ENCODE data around the gene KMO.

KMO gene

DNA sequence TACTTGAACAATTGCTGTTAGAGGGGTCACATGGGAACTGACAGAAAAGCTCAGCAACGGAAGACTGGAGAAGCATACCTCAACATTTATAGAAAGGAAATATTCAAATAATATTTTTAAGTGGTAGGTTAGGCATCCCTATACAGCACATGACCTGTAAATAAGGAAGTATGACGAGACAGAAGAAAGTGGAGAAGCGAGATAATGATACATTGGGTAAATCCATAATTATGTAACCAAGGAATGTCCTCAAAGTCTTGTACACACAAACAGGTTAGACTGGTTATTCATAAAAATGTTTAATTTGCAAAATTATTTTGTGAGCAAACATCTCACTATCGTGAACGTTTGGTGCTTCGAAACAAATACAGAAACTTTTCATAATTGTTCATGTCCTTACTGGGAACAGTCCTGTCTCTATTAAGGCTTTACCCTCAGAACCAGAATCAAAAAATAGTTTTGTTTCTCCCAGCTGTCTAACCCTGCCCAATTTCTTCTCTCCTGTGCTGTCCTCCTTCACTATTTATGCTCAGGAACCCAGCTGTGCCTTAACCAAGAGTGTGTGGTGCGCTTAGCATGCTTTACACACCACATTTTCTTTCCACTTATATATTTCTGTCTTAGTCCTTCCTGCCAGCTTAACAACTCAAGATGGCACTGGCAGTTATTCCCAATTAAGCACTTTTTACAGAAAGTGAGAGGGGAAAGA lies 10.2 kb downstream of the KMO start:
- DNase-seq = no peak

DNA sequence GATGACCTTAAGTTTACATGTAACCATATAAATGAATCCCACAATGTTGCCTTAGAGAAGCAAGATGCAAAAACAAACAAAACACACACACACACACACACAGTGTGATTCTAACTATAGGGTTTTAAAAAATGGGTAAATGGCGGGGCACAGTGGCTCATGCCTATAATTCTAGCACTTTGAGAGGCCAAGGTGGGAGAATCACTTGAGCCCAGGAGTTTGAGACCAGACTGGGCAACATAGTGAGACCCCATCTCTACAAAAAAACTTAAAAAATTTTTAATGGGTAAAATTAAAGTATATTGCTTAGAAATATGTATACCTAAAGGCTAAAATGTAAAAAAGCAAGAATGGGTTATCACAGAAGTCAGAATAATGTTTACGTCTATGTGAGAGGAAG lies 15.8 kb downstream of the KMO start:
- DNase-seq = no peak

DNA sequence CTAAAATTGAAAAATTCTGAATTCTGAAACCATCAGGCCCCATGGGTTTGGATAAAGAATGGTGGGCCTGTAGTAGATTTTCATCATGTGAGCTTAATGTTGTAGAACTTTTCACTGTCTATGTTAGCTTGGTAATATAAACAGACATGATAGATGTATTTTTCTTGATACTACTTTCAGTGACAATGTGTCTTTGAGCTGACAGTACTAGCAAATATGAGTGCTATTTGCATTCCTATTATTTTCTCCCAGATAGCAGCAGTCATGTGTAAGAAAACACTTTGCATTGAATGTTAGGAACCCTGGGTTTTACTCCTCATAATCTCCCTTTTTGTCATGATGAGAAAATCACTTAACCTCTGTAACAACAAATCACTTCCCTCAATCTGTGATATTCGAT lies 18.1 kb downstream of the KMO start:
- no peak for DNase-seq

DNA sequence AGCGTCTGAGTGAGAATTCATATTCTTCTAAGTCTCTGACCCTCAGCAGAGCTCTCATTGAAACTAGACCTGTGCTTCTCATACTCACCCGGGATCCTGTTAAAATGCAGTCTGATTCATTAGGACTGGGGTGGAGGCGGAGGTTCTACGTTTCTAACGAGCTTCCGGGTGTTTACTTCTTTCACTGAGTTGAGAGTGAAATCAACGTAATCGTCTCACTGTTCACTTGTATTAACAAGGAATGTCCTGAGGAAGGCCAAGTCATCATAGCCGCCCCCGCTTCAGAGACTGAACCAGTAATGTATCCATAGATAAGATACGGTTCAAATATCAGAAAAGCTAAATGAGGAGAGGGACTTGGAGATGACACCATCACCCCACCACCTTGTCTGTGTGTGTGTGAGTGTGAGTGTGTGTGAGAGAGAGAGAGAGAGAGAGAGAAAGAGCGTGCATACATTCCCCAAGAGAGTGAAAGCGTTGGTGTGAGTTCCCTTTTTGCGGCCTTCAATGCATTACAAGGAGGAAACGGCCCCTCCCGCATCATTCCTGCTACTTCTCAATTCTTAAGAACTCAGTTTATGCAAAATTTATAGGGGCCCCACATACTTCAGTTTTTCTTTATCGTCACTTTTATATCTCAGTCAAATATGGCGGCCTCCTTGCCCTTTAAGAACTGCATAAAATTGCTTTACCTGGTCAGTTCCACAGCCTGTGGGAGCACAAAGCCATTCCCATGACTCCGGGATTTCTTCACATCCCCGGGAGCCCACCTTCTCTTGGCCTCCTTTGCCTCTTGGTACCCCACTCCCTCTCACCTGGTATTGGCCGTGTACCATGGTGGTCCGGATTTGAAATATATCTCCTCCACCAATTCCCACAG lies 19.8 kb downstream of the KMO start:
- no peak for DNase-seq

DNA sequence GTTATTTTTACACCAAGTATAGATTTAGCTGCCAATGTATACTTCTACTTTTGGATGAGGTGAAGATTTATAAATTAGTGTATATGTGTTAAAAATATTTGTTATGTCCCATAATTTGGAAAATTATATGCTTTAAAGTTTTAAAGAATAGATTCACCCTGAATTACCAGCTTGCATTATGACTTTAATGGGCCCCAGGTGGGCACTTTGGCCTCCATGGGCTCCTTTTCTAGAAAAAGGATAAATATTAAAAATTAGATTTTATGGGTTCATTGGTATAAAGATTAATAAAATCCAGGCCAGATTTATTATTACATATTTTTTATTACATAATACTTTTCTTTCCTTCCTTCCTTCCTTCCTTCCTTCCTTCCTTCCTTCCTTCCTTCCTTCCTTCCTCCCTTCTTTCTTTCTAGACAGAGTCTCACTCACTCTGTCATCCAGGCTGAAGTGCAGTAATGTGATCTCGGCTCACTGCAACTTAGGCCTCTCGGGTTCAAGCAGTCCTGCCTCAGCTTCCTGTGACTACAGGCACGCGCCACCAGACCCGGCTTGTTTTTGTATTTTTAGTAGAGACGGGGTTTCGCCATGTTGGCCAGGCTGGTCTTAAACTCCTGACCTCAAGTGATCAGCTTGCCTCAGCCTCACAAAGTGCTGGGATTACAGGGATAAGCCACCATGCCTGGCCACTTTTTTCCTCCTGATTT lies 21.9 kb downstream of the KMO start:
- no peak for DNase-seq

DNA sequence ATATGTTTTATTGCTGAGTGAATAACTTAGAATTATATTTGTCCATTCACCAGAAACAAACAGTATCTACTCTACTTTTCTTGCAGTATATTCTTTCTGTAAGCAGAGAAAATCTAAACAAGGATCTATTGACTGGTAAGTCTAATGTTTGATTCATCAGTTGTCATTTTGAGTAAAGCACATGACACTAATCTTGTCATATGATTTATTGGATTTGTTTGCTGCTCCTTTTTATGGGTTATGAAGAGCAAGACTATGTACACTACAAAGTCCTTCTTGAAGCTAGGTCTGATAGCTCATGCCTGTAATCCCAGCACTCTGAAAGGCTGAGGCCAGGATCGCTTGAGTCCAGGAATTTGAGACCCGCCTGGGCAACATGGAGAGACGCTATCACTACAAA lies 23.3 kb downstream of the KMO start:
- no peak for DNase-seq

DNA sequence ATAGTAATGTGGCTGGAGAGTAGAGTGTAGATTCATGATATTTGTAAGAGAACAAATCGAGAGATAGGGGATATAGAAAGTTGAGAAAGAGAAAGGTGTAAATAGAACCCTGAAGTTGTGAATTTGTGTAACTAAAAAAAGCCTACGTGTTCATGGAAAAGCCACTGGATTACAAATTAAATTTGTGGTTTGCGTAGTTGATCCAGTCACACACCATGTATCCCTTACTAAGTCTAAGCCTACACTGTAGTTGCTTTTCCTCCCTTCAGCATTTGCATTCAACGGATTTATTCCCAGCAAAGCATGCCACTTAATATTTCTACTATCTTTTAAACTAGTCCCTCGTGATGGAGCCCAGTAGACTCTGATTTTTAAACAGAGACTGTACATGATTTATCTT lies 24.9 kb downstream of the KMO start:
- no peak for DNase-seq

DNA sequence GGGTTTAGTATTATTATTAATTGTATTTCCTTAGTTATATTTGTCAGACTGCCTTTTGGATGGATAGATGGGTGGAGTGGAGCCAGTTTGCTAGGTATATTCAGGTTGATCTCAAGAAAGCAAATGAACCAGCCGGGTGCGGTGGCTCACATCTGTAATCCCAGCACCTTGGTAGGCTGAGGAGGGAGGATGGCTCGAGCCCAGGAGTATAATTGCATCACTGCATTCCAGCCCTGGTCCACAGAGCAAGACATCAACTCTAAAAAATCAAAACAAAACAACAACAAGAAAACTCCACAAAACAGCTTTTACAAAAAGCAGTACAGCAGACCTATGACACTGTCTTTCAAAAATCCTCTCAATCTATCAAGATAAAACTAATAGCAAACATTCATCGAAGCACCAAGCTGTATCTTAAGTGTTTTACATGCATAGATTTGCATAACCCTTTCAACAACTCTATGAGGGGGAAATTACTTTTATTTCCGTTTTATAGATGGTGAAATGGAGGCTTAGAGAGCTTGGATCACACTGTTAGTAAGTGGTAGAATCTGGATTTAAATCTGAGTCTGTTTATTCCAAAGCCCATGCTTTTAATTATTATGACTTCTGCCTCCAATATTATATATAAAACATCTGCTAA lies 25.5 kb downstream of the KMO start:
- no peak for DNase-seq

DNA sequence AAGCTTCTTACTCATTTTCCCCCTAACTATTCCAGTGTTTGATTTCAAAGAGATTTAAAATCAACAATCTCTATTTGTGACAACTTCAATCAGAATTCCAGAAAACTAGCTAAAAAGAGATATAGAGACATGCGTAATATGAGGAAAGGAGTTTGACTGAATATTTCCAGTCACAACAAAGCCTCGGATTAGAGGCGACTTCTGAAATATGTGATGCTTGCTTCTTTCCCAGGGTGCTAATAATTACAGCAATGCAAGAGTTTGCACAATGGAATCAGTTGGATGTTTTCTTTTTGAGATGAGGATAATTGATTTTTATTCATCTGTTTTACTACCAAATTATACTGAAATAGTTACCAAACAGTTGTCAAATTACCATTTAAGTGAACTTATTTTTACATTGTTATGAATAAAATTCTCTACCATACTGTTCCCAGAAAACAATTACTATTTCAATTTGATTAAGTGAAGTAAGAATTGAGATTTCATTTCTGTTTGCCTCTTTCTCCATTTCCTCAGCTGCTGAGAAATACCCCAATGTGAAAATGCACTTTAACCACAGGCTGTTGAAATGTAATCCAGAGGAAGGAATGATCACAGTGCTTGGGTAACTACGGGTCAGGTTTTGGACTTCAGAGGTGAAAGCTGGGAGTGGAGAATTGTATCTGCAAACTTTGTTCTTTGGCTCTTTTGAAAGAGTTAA lies 28.1 kb downstream of the KMO start:
- DNase-seq = no peak

DNA sequence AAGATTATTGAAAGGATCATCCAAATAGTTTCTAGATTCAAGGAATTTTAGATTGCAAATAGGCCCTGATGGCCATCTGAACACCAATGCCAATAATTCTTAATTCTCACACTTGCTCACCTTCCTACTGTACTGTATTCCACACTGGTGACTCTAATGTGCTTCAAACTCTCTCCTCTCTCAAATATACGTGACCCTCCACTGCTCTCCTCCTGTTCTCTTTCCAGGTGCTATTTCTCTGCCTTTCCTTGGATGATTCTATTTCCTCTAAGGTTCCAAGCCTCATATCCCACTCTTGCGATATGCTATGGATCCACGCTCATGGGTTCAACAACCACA lies 28.6 kb downstream of the KMO start:
- DNase-seq = no peak

DNA sequence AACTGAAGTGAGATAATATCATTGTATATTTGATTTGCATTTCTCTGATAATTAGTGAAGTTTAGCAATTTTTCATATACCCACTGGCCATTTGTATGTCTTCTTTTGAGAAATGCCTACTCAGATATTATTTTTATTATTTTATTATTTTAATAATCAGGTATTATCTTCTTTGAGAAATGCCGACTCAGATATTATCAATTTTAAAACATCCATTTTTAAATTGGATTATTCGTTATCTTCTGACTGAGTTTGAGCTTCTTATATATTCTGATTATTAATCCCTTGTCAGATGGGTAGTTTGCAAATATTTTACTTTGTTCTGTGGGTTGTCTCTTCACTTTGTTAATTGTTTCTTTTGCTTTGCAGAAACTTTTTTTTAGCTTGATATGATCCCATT lies 37.7 kb downstream of the KMO start:
- DNase-seq = no peak

DNA sequence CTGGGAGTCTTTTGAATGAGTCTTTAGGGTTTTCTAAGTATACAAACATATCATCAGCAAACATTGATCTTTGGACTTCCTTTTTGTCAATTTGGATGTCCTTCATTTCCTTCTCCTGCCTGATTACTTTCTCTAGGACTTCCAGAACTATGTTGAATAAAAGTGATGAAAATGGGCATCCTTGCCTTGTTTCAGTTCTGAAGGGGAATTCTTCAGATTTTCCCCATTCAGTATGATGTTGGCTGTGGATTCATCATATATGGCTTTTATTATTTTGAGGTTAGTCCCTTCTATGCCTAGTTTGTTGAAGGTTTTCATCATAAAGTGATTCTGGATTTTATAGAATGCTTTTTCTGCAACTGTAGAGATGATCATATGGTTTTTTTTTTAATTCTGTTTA lies 42.0 kb downstream of the KMO start:
- DNase-seq = no peak

DNA sequence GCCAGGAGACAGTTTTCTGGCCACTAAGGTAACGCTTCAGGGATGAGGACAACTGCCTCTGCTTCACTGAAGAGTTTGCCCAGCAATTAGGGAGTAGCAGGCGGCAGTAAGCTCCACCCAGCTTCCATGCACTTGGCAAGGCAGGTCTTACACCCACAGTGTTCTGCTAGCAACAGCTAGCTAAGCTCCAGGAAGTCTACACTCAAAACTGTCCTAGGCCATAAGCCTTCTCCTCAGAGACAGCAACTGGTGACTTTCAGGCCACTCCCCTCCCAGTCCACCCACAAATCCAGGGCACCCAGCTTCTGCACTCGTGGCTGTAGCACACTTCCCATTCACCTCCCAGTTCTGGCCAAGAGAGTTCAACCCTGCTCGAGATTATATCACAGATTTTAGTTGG lies 47.3 kb downstream of the KMO start:
- no peak for DNase-seq

DNA sequence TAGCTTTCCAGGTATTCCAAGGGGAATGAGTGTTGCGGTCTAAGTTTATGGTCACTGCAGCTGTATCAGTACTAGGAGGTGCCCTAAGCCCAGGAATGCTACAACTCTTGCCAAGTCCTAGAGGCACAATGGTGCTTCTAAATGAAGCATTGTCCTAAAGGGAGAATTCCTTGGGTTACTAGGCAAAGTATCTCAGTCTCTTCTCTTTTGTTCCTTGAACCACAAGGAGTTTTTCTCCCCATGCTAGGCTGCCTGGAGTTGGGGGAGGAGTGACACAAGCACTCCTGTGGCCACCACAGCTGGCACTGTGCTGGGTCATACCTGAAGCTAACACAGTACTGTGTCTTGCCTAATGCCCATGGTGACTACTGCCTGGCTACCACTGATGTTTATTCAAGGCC lies 50.7 kb downstream of the KMO start:
- DNase-seq = no peak

DNA sequence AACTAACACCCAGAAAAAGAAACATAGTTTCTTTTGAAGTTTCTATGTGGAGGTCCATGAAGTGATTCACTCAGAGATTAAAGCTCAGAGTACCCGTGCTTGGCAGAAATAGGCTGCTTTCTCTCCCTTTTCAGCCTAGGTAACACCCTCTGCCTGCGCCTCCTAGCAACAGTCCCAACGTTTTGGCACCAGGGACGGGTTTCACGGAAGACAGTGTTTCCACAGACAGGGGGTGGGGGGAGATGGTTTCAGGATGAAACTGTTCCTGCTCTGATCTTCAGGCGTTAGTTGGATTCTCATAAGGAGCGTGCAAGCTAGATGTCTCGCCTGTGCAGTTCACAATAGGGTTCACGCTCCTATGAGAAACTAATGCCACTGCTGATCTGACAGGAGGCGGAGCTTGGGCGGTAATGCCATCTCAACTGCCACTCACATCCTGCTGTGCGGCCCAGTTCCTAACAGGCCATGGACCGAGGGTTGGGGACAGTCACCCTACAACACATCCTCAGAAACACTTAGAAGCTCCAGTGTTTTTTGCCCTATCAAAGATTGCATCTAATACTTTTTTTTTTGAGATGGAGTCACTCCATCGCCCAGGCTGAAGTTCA lies 54.8 kb downstream of the KMO start:
- DNase-seq = no peak

DNA sequence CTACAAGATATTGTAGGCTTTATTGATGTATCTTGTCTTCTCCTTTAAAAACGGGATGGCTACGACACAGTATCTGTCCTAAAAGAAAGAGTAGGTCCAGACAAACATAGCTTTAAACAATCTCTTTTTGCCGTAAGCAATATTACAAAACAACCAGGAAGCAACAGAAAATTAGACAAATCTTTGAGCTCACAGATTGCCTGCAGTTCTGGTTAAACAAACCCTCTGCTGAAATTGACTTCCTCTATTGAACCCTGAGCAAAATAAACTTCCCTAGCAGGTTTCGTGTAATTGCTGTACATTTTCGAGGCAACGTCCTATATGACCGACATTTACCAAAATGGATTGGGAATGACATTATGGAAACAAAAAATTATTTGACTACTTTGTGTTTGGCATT lies 57.3 kb downstream of the KMO start:
- DNase-seq = no peak

DNA sequence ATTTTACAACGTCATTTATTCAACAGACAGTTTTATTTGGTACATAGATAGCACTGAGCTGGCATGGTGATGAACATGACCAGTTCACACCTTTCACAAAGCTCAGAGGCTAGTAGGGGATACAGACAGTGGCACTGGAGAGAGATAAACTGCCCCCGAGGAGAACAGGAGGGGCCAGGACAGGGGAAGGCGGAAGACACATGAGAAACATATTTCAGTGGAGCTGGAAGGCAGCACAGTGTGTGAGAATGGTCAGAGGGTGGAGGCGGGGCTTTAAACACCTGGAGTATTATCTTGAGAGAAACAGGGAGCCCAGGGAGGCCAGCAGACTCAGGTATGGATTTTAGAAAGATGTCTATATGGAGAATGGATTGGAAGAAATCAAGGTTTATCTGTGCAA lies 58.5 kb downstream of the KMO start:
- no peak for DNase-seq

DNA sequence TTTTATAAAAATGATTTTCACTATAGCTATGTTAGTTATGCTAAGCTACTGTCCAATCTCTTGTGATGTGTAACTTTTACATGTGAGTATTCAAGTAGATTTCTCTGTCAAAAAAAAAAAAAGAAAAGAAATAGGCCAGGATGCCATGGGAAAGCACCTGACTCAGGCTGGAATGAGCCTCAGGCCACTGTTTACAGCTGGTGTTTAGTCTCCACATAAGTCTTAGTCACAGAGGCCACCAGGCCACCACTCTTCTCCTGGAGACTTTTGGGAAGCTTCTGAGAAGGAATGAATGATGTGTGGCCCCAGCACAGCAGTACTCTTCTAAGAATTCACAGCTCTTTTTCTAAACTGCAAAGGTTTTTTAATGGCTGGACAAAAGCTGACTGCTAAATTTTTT lies 59.1 kb downstream of the KMO start:
- DNase-seq = no peak

DNA sequence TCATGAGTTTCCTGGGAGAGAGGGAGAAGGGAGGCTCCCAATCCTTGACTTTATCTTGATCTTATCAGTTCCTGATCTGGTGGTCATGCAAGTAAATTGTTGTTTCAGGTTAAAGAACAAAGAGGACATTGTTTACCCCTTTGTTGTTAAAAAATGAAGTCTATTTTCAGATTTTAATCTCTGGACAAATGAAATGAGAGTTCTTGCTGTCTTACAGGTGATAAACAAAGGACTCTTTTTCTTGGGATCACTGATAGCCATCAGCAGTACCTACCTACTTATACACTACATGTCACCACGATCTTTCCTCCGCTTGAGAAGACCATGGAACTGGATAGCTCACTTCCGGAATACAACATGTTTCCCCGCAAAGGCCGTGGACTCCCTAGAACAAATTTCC lies 59.6 kb downstream of the KMO start:
- DNase-seq = no peak

DNA sequence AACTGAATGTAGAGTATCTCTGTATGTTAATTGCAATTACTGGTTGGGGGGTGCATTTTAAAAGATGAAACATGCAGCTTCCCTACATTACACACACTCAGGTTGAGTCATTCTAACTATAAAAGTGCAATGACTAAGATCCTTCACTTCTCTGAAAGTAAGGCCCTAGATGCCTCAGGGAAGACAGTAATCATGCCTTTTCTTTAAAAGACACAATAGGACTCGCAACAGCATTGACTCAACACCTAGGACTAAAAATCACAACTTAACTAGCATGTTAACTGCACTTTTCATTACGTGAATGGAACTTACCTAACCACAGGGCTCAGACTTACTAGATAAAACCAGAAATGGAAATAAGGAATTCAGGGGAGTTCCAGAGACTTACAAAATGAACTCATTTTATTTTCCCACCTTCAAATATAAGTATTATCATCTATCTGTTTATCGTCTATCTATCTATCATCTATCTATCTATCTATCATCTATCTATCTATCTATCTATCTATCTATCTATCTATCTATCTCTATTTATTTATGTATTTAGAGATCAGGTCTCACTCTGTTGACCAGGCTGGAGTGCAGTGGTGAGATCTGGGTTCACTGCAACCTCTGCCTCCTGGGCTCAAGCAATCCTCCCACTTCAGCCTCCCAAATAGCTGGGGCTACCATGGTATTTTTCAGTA lies 60.2 kb downstream of the KMO start:
- DNase-seq = no peak

DNA sequence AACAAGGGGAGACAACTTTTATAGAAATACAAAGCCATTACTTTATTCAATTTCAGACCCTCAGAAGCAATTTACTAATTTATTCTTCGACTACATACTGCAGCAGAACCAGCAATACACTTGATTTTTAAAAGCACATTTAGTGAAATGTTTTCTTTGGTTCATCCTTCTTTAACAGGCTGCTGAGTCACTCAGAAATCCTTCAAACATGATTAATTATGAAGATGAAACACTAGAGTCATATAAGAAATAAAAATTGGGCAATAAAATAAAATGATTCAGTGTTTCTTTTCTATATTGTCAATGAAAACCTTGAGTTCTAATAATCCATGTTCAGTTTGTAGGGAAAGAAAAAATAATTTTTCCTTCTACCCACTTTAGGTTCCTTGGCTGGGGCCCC lies 61.0 kb downstream of the KMO start:
- no peak for DNase-seq

DNA sequence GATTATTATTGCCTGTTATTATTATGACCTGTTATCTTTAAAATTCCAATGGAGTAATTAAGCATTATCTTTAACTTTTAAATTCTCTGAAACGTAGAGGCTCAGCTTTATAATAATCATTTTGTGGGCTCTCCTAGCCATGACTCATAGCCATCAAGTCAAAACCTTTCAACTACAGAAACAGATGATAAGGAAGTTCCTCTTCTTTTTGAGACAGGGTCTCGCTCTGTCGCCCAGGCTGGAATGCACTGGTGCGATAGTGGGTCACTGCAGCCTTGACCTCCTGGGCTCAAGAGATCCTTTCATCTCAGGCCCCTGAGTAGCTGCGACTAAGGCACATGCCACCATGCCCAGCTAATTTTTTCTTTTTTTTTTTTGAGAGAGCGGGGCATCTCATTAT lies 64.5 kb downstream of the KMO start:
- DNase-seq = no peak

All from NCI-H2029 (cell line).